Mononuclear cell (primary cell): ENCODE results near the gene TCF21. TPM values are rescaled to one million over a fixed set of nuclear protein-coding genes. Genes with fewer than 3 reads are reported as not detected.
"Not testable (repeated sequence)": the region's sequence is repeated elsewhere in the genome, so short reads cannot be mapped to it uniquely, and the experiment has no call there.

Source experiments
- H3K27me3 ChIP-seq: 2 replicates; pipeline ENCODE4 v1.6.0; 2011; ENCODE audit warnings: low read length, control low read depth; ENCODE audit not compliant: insufficient read depth
- H3K4me1 ChIP-seq: 2 replicates; pipeline ENCODE4 v1.5.1; 2011; ENCODE audit warnings: mild to moderate bottlenecking, low read length, control low read depth; ENCODE audit not compliant: insufficient read depth
- H3K4me3 ChIP-seq: 2 replicates; pipeline ENCODE4 v1.5.1; 2011; ENCODE audit warnings: mild to moderate bottlenecking, low read length, moderate library complexity
- H3K9me3 ChIP-seq: 2 replicates; pipeline ENCODE4 v1.5.1; 2011; ENCODE audit warnings: low read depth, mild to moderate bottlenecking, control low read depth, low read length
- total RNA-seq: library from RNA; depleted of rRNA; stranded (reverse); fragments of >200 nt; gene quantifications from one replicate; pipeline ENCODE4 v1.2.3, GENCODE V29; 2012

The TCF21 gene
- total RNA-seq, 1 donor, result not detected

GRCh38 chr6:133894795-133895358 is 6.0 kb downstream of the TCF21 start:
- H3K4me3 ChIP-seq, result no peak overlapping the region
- H3K27me3 ChIP-seq, result peaks cover 93% of the 10 kb centered on the region
- H3K9me3 ChIP-seq, result no peaks in the 10 kb centered on the region
- peaks cover 8% of the 10 kb centered on the region for H3K4me1 ChIP-seq

GRCh38 chr6:133895573-133896343 is 6.8 kb downstream of the TCF21 start:
- Histone ChIP-seq H3K27me3 (peaks cover 85% of the 10 kb centered on the region), H3K4me3 (no peak overlapping the region), H3K4me1 (peaks cover 5% of the 10 kb centered on the region), H3K9me3 (no peaks in the 10 kb centered on the region)

- Histone ChIP-seq H3K4me3 (no peak overlapping the region), H3K27me3 (peaks cover 83% of the 10 kb centered on the region), H3K4me1 (peaks cover under 1% of the 10 kb centered on the region), H3K9me3 (no peaks in the 10 kb centered on the region)
Observed at GRCh38 chr6:133896344-133896721, 7.4 kb downstream of the TCF21 start.

GRCh38 chr6:133898263-133898662 is 9.3 kb downstream of the TCF21 start:
- H3K9me3 ChIP-seq, result no peaks in the 10 kb centered on the region
- H3K4me1 ChIP-seq, result no peaks in the 10 kb centered on the region
- H3K4me3 ChIP-seq, result no peak overlapping the region
- H3K27me3 ChIP-seq, result peaks cover 75% of the 10 kb centered on the region

- Histone ChIP-seq H3K27me3 (peaks cover 74% of the 10 kb centered on the region), H3K9me3 (no peaks in the 10 kb centered on the region), H3K4me1 (no peaks in the 10 kb centered on the region), H3K4me3 (no peak overlapping the region)
Observed at GRCh38 chr6:133899556-133899955, 10.6 kb downstream of the TCF21 start.

- Histone ChIP-seq H3K9me3 (no peaks in the 10 kb centered on the region), H3K27me3 (peaks cover 65% of the 10 kb centered on the region), H3K4me3 (no peak overlapping the region), H3K4me1 (no peaks in the 10 kb centered on the region)
Observed at GRCh38 chr6:133903855-133904254, 14.9 kb downstream of the TCF21 start.

GRCh38 chr6:133906050-133906449 is 17.1 kb downstream of the TCF21 start:
- no peak overlapping the region for H3K4me3 ChIP-seq
- no peaks in the 10 kb centered on the region for H3K9me3 ChIP-seq
- no peaks in the 10 kb centered on the region for H3K4me1 ChIP-seq
- peaks cover 76% of the 10 kb centered on the region for H3K27me3 ChIP-seq

GRCh38 chr6:133916650-133917151 is 27.8 kb downstream of the TCF21 start:
- no peaks in the 10 kb centered on the region for H3K4me1 ChIP-seq
- no peak overlapping the region for H3K4me3 ChIP-seq
- no peaks in the 10 kb centered on the region for H3K9me3 ChIP-seq
- H3K27me3 ChIP-seq, result peaks cover 41% of the 10 kb centered on the region

- Histone ChIP-seq H3K4me1 (no peaks in the 10 kb centered on the region), H3K27me3 (peaks cover 30% of the 10 kb centered on the region), H3K9me3 (no peaks in the 10 kb centered on the region), H3K4me3 (no peak overlapping the region)
Observed at GRCh38 chr6:133917781-133918180, 28.9 kb downstream of the TCF21 start.

- peaks cover 24% of the 10 kb centered on the region for H3K27me3 ChIP-seq
- no peak overlapping the region for H3K4me3 ChIP-seq
- H3K4me1 ChIP-seq, result no peaks in the 10 kb centered on the region
- H3K9me3 ChIP-seq, result no peaks in the 10 kb centered on the region
Observed at GRCh38 chr6:133918208-133918930, 29.5 kb downstream of the TCF21 start.

- Histone ChIP-seq H3K4me1 (no peaks in the 10 kb centered on the region), H3K4me3 (no peak overlapping the region), H3K9me3 (no peaks in the 10 kb centered on the region), H3K27me3 (peaks cover 16% of the 10 kb centered on the region)
Observed at GRCh38 chr6:133919362-133919761, 30.4 kb downstream of the TCF21 start.

GRCh38 chr6:133921249-133921859 is 32.4 kb downstream of the TCF21 start:
- H3K27me3 ChIP-seq, result peaks cover 10% of the 10 kb centered on the region
- H3K9me3 ChIP-seq, result no peaks in the 10 kb centered on the region
- no peak overlapping the region for H3K4me3 ChIP-seq
- H3K4me1 ChIP-seq, result no peaks in the 10 kb centered on the region

GRCh38 chr6:133923938-133924593 is 35.2 kb downstream of the TCF21 start:
- Histone ChIP-seq H3K4me3 (no peak overlapping the region), H3K4me1 (no peaks in the 10 kb centered on the region), H3K9me3 (no peaks in the 10 kb centered on the region), H3K27me3 (peaks cover 23% of the 10 kb centered on the region)

GRCh38 chr6:133931221-133931620 is 42.3 kb downstream of the TCF21 start:
- H3K4me1 ChIP-seq, H3K9me3 ChIP-seq, H3K4me3 ChIP-seq: not testable (repeated sequence)
- H3K27me3 ChIP-seq, result peaks cover 14% of the 10 kb centered on the region
